Fibroblast of skin of right biceps (primary cell): ENCODE data around the gene TMEM150A.
A peak's percentile ranks its signal among the peaks of the same experiment; 100 is the strongest.
"Not testable (repeated sequence)": the region's sequence is repeated elsewhere in the genome, so short reads cannot be mapped to it uniquely, and the experiment has no call there.

ENCODE experiments used
- DNase-seq: peaks from one replicate; pipeline ENCODE4 v3.0.0-alpha.2; 2013

TMEM150A gene

GRCh38 chr2:85611705-85612587, 9.4 kb upstream of the TMEM150A start, which contains the start of gene C2orf68:
C2orf68 (minus strand) TSS chr2:85612066; CDS start chr2:85611984, 82 bp downstream.
- DNase-seq, result peak; percentile 88

- DNase-seq, result no peak
These were observed 8.8 kb upstream of the TMEM150A start for GRCh38 chr2:85611217-85611704.

GRCh38 chr2:85607268-85608215, 5.0 kb upstream of the TMEM150A start:
- no peak for DNase-seq

GRCh38 chr2:85606116-85606455, 3.6 kb upstream of the TMEM150A start:
- DNase-seq, result no peak

GRCh38 chr2:85605406-85606115, 3.1 kb upstream of the TMEM150A start:
- DNase-seq, result peak; percentile 91

- DNase-seq, result no peak
These were observed 2.3 kb upstream of the TMEM150A start for GRCh38 chr2:85604568-85605339.

- DNase-seq, result not testable (repeated sequence)
These were observed 1.6 kb upstream of the TMEM150A start for GRCh38 chr2:85604133-85604444.

GRCh38 chr2:85601771-85602475, 575 bp downstream of the TMEM150A start:
- peak; percentile 19 for DNase-seq

- DNase-seq, result no peak
These were observed 1.3 kb downstream of the TMEM150A start for GRCh38 chr2:85600951-85601770.

- DNase-seq, result no peak
These were observed 2.3 kb downstream of the TMEM150A start for GRCh38 chr2:85600235-85600575.

- DNase-seq, result no peak
These were observed 2.8 kb downstream of the TMEM150A start for GRCh38 chr2:85599468-85600234.

GRCh38 chr2:85598594-85599340, 3.7 kb downstream of the TMEM150A start:
- DNase-seq, result no peak

GRCh38 chr2:85597241-85597640, 5.3 kb downstream of the TMEM150A start:
- no peak for DNase-seq

- DNase-seq, result no peak
These were observed 5.9 kb downstream of the TMEM150A start for GRCh38 chr2:85596486-85597143.

GRCh38 chr2:85596026-85596333, 6.5 kb downstream of the TMEM150A start:
- no peak for DNase-seq

- peak; percentile 99 for DNase-seq
These were observed 7.0 kb downstream of the TMEM150A start, which contains the start of gene RNF181 for GRCh38 chr2:85595301-85596025. RNF181 (plus strand) TSS chr2:85595745; CDS start chr2:85595764, 19 bp downstream.

- no peak for DNase-seq
These were observed 7.7 kb downstream of the TMEM150A start for GRCh38 chr2:85594715-85595300.
